Suprapubic skin (tissue), 3 donors: ENCODE measurements around the gene OMP.

ENCODE experiments used
- POLR2A ChIP-seq, 2 donors: fragments of 450-650 bp; IDR thresholded peaks; one replicate each; pipeline ENCODE4 v1.6.1; 2017; ENCODE audit warnings: antibody characterized with exemption in 2 of 2, mild to moderate bottlenecking in 2 of 2, moderate library complexity in 2 of 2
- TF ChIP-seq, protein P1 (sequence below), 2 donors: fragments of 200-600 bp in 1 of 2; fragments of 450-650 bp in 1 of 2; sonication (generic) in 1 of 2; IDR thresholded peaks; one replicate each; pipeline ENCODE4 v1.5.1; 2016 to 2019; ENCODE audit warnings: antibody characterized with exemption in 2 of 2, mild to moderate bottlenecking in 1 of 2, moderate library complexity in 1 of 2

DNA sequence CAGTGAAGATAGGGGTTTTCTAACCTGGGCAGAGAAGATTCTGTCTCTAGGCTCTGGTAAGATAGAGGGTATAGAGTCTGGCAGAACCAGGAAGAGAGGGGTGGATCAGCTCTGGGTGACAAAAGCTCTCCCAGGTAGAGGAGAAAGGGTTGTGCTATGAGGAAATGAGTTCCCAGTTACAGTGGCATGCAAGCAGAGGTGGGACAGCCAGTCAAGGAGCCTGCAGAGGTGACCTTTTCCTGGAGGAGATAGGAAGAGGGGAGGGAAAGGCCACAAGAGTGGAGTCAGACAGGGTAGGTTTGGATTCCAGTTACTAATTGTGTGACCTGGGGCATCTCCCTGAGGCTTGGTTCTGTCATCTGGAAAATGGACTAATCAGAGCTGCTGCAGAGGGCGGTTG is 39.2 kb upstream of the OMP start:
- TF ChIP-seq, protein P1, sequence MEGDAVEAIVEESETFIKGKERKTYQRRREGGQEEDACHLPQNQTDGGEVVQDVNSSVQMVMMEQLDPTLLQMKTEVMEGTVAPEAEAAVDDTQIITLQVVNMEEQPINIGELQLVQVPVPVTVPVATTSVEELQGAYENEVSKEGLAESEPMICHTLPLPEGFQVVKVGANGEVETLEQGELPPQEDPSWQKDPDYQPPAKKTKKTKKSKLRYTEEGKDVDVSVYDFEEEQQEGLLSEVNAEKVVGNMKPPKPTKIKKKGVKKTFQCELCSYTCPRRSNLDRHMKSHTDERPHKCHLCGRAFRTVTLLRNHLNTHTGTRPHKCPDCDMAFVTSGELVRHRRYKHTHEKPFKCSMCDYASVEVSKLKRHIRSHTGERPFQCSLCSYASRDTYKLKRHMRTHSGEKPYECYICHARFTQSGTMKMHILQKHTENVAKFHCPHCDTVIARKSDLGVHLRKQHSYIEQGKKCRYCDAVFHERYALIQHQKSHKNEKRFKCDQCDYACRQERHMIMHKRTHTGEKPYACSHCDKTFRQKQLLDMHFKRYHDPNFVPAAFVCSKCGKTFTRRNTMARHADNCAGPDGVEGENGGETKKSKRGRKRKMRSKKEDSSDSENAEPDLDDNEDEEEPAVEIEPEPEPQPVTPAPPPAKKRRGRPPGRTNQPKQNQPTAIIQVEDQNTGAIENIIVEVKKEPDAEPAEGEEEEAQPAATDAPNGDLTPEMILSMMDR (IDR thresholded peaks at IDR 0.05), result no peak
- TF ChIP-seq POLR2A (IDR thresholded peaks at IDR 0.05), result no peak
